Esophagus squamous epithelium (tissue), 4 donors: ENCODE data around the gene SSC5D.

Experiments
- CTCF ChIP-seq, 6 experiments: fragments of 450-650 bp in 4 of 6; fragments of 200-600 bp in 2 of 6; sonication (generic) in 2 of 6; IDR thresholded peaks; one replicate each; pipeline ENCODE4 v1.5.1; 2016 to 2019; ENCODE audit warnings: antibody characterized with exemption in 6 of 6, mild to moderate bottlenecking in 4 of 6, moderate library complexity in 4 of 6
- POLR2A ChIP-seq, 4 donors: fragments of 450-650 bp; IDR thresholded peaks; one replicate each; pipeline ENCODE4 v1.6.1; 2017; ENCODE audit warnings: antibody characterized with exemption in 4 of 4, mild to moderate bottlenecking in 4 of 4, moderate library complexity in 3 of 4

DNA sequence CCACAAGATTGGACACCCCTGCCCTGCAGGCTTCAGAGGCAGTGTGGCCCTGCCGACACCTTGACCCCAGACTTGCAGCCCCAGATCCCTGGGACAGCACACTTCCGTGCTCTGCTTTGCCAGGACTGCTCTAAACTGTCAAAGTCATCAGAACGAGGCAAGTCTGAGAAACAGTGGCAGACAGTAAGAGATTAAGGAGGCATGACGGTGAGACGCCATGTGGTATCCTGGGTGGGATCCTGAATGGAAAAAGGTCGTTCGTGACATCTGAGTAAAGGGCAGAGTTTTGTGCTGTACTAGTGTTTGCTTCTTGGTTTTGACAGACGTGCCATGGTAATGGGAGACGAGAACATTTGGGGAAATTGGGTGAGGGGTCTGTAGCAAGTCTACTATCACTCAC, 78.6 kb downstream of the SSC5D start:
- no peak for TF ChIP-seq CTCF (IDR thresholded peaks at IDR 0.05)
- no peak for TF ChIP-seq POLR2A (IDR thresholded peaks at IDR 0.05)
